NAMALWA (cell line): ENCODE measurements around the gene NMBR.
A peak's percentile ranks its signal among the peaks of the same experiment; 100 is the strongest.
"Not testable (repeated sequence)": the region's sequence is repeated elsewhere in the genome, so short reads cannot be mapped to it uniquely, and the experiment has no call there.

Source experiments
- DNase-seq: peaks from one replicate; pipeline ENCODE4 v3.0.0-alpha.2; 2015; ENCODE audit warnings: low spot score

Gene NMBR

GRCh38 chr6:142146828-142147662 is at the start of gene NMBR, which contains the start of gene VTA1:
NMBR (minus strand) TSS chr6:142147122; CDS start chr6:142088658, 58,464 bp downstream.
VTA1 (plus strand) TSS chr6:142147263; CDS start chr6:142147288, 25 bp downstream.
- peak; percentile 99 for DNase-seq

GRCh38 chr6:142195862-142196541 is 49.1 kb upstream of the NMBR start:
- no peak for DNase-seq

GRCh38 chr6:142193621-142194020 is 46.7 kb upstream of the NMBR start:
- no peak for DNase-seq

- DNase-seq, result no peak
Observed at GRCh38 chr6:142192343-142192742, 45.4 kb upstream of the NMBR start.

- DNase-seq, result no peak
Observed at GRCh38 chr6:142189057-142189456, 42.1 kb upstream of the NMBR start.

GRCh38 chr6:142188341-142188740 is 41.4 kb upstream of the NMBR start:
- peak; percentile 15 for DNase-seq

GRCh38 chr6:142187209-142187608 is 40.3 kb upstream of the NMBR start:
- DNase-seq, result no peak

- no peak for DNase-seq
Observed at GRCh38 chr6:142185641-142186040, 38.7 kb upstream of the NMBR start.

GRCh38 chr6:142184307-142184706 is 37.4 kb upstream of the NMBR start:
- no peak for DNase-seq

GRCh38 chr6:142183351-142183750 is 36.4 kb upstream of the NMBR start:
- no peak for DNase-seq

GRCh38 chr6:142182004-142182403 is 35.1 kb upstream of the NMBR start:
- no peak for DNase-seq

GRCh38 chr6:142178129-142178528 is 31.2 kb upstream of the NMBR start:
- no peak for DNase-seq

GRCh38 chr6:142174703-142175102 is 27.8 kb upstream of the NMBR start:
- DNase-seq, result no peak

- DNase-seq, result no peak
Observed at GRCh38 chr6:142173980-142174379, 27.1 kb upstream of the NMBR start.

GRCh38 chr6:142172758-142173157 is 25.8 kb upstream of the NMBR start:
- DNase-seq, result no peak

GRCh38 chr6:142171351-142171750 is 24.4 kb upstream of the NMBR start:
- no peak for DNase-seq

- no peak for DNase-seq
Observed at GRCh38 chr6:142167486-142167885, 20.6 kb upstream of the NMBR start.

- DNase-seq, result no peak
Observed at GRCh38 chr6:142167071-142167470, 20.1 kb upstream of the NMBR start.

- DNase-seq, result no peak
Observed at GRCh38 chr6:142165227-142165626, 18.3 kb upstream of the NMBR start.

- no peak for DNase-seq
Observed at GRCh38 chr6:142162780-142163179, 15.9 kb upstream of the NMBR start.

GRCh38 chr6:142156758-142157068 is 9.8 kb upstream of the NMBR start:
- DNase-seq, result not testable (repeated sequence)

- DNase-seq, result peak; percentile 55
Observed at GRCh38 chr6:142155895-142156757, 9.2 kb upstream of the NMBR start.

GRCh38 chr6:142155091-142155490 is 8.2 kb upstream of the NMBR start:
- no peak for DNase-seq
